NCI-H446 (cell line): ENCODE results near the gene NAPA.
"Not testable (repeated sequence)": the region's sequence is repeated elsewhere in the genome, so short reads cannot be mapped to it uniquely, and the experiment has no call there.

ENCODE experiments used
- DNase-seq, 2 experiments: peaks; one replicate each; lab custom pipeline; 2025; lab: John Stamatoyannopoulos, UW

NAPA gene

GRCh38 chr19:47486220-47486619, 28.6 kb downstream of the NAPA start:
- not testable (repeated sequence) for DNase-seq

GRCh38 chr19:47485210-47485609, 29.7 kb downstream of the NAPA start:
- no peak for DNase-seq

DNA sequence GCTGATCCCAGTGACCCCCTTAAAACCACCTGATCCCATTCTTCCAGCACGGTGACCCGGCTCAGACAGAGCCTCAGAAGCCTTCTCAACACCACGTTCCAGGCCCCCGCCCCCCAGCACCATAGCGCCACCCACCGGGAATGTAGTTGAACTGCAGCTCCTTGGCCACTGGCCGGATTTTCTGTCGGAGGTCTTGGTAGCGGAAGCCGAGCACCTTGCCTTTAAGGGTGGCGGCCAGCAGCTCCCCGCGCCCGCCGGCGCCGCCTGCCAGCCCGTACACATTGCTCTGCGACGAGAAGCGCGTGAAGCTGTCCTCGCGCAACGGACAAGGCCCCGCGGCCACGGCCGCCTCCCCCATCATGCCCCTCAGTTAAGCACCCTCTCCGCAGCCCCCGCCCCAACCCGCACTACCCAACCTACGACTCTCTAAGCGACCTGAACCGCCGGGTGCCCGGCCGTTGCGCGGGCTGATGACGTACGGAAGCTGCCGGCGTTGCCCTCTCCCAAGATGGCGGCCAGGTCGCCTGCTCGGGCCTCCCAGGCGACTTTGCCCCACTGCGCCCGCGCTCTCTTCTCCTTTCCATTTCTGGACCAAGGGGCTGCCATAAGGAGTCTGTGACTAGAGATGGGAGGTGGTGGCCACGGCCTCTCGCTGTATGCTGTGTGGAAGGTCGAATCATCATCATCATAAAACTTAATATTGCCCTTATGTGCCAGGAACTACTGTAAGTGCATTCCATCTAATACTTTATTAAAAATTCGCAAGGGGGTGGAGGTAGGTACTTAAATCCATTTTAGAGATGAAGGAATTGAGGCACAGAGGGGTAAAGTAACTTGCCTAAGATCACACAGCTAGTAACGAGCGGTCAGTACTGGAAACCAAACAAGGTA, 30.8 kb downstream of the NAPA start, which contains the start of gene KPTN:
Gene KPTN, minus strand, starts transcription at position 420 of the 891 bp plus-strand sequence. Its CDS starts 59 bp downstream, at position 361.
- peak; percentile 84 to 96 for DNase-seq

DNA sequence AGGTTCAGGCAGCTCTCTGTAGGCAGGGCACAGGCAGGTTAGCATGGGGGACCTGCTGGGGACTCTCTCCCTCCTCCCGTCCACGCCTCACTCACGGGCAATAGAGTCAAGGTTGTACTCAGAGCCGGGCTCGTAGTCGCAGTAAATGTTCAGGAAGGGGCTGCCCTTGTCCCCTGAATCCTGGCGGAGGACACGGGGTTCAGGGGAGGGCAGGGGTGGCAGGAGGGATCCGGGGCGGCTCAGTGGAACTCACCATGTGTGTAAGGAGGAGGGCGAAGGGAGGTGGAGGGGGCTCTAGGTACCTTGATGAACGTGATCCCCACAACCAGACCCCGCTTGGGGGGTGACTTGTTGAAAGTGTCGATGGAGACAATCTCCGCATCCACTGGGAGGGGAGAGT, 31.7 kb downstream of the NAPA start:
- DNase-seq = no peak

- DNase-seq = peak in 1 of 2 experiments; percentile 22
These were observed 33.3 kb downstream of the NAPA start for GRCh38 chr19:47481460-47482052.

GRCh38 chr19:47480658-47481057, 34.2 kb downstream of the NAPA start:
- DNase-seq = no peak

DNA sequence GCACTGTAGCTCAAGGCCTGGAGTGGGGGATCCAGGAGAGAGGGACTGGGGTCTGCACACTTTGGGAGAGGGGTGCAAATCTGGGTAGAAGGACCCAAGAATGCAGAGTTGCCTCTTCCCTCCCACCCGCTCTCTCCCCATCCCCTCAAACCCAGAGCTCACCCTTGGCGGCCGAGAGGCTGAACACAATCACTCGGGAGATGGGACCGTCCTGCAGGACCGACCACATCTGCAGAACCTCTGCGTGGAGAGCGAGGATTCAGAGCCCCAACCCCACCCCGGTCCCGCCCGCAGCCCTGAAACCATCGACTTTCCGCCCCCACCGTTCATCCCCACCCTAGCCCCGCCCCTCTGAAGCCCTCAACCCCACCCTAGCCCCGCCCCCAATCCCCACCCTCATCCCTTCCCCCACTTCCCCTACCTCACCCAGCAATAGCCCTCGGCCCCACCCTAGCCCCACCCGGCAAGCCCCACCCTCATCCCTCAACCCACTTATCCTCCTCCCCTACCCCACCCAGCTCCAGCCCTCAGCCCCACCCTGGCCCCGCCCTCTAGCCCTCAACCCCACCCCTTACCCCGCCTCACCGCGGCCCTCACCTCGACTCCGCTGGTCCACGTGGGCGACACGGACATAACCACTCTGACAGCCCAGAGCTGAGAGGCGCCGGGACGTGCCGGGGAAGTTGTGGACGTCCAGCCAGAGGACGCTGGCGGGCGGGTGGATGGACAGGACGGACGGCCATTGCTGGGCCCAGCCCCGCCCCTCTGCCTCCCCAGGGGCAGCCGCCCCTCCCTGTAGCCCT, 35.0 kb downstream of the NAPA start:
- DNase-seq = no peak

DNA sequence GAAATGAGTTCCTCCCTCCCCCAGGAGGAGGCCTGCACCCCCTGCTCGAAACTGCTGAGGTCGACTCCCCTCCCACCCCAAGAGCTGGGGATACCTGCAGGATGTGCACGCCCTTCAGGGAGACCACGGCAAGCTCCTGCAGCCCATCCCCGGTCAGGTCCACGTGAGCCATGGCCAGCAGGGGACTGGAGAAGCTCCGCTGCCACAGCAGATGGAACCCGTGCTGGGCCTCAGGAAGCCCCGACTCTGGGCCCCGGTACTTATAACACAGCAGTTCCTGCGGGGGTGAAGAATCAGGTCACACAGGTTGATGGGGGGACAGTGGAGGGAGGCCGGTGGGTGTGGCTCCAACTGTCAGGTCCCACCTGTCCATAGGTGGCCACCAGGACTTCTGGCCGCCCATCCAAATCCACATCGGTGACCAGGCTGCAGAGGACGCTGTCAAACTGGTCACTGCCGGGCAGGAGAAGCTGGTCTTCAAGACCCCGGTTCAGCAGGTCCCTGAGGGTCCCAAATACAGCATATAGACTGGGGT, 38.4 kb downstream of the NAPA start:
- DNase-seq = no peak

DNA sequence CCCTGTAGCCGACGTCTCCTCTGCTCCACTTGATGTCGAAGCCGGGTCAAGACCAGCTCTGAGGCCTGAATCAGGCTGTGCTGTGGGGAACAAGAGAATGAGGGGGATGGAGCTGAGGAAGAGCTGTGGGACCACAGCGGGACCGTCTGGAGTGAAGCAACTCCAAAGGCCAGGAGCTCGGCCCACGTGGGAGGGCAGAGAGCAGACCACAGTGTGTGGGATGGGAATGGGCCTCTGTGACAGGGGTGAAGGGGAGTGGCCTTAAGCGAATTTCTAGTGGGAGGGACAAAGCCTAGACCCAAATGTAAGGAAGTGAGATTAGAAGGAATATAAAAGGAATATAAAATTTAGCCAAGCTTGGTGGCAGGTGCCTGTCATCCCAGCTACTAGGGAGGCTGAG, 39.4 kb downstream of the NAPA start:
- DNase-seq = no peak

- DNase-seq = no peak
These were observed 41.5 kb downstream of the NAPA start for GRCh38 chr19:47473336-47473735.

DNA sequence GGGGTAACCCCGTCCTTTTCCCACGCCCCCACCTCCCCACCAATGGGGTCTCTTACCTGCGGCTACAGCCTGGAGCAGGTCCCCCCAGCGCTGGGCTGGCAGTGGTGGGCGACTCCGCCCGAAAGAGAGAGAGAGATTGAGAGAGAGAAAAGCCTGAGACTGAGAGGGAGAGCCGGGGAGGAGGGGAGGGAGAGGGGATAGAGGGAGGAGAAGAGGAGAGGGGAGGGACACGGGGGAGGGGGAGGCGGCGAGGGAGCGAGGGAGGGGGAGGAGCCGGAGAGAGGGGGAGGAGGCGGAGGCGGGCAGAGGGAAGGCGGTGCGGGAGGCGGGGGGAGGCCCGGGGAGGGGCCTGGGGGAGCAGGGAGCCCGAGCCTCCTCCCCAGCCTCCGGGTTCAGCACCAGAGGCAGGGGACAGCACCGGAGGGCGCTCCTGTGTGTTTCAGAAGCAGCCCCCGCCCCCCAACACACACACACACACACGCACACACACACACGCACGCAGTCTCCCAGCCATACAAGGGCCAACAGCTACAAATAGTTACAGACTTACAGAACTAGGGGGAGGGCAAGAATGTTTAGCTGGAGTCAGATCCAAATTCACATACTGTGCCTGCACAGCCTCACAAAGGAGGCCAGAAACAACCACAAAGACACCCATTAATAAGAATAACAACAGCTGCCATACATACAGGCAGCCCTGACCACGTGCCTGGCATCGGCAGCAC, 43.0 kb downstream of the NAPA start, which contains the start of gene SLC8A2:
Gene SLC8A2, minus strand, starts transcription at position 161 of the 725 bp plus-strand sequence. CDS start 5,490 bp downstream, outside the sequence.
- DNase-seq = peak; percentile 64 to 86

- no peak for DNase-seq
These were observed 43.5 kb downstream of the NAPA start for GRCh38 chr19:47471381-47471732.

- no peak for DNase-seq
These were observed 44.2 kb downstream of the NAPA start for GRCh38 chr19:47470447-47471195.

DNA sequence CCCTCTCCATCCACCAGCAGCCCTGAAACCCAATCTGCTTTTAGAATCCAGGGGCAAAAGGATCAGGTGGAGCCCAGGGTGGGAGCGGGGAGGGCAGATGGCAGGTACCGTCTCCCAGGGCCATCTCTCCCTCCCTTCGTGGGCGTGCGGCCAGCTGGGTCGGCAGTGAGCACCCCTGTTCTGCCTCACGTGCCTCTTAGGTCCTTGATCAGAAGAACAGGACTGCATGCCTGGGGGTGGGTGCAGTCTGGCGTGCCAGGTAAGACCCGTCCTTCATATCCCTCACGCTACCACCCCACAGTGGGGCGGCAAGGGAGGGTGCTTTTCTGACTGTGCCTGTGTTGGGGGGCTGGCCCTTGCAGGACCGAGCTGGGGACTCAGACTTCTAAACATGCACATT, 45.1 kb downstream of the NAPA start:
- no peak for DNase-seq

DNA sequence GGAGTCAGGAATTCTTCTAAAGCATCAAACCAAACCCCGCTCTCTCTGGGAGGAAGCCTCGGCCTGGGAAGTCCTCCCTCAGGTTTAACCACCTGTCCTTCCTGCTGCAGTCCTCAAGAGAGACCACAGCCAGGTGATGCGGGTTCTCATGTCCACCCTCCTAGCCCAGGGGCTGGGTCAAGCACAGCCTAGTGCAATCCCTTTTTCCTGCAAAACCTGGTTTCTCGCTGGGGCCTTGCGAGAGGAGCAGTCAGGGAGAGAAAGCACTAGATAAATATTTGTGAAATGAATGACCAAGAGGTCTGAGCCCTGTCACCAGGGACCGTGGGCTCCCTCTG, 45.5 kb downstream of the NAPA start:
- no peak for DNase-seq

GRCh38 chr19:47467914-47468313, 46.9 kb downstream of the NAPA start:
- DNase-seq = no peak

DNA sequence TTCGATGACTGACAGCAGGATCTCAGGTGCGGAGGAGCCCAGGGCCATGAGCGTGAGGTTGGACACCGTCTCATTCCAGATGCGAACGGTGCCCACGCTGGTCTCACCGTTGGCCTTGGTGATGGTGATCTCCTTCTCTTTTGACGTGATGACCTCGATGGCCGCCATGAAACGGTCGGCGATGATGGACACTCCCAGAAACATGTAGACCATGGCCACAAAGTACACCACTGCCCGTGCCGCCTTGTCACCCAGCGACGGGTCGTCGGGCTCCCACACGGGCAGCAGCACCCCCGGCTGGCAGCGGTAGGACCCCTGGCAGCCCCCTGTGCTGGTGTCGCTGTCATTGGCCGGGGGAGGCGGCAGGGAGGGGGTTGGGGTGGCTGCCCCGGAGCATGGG, 48.9 kb downstream of the NAPA start:
- no peak for DNase-seq

GRCh38 chr19:47464675-47465419, 50.0 kb downstream of the NAPA start:
- no peak for DNase-seq

- DNase-seq = no peak
These were observed 53.0 kb downstream of the NAPA start for GRCh38 chr19:47461876-47462275.

GRCh38 chr19:47459477-47459876, 55.4 kb downstream of the NAPA start:
- no peak for DNase-seq
